Measurements from ENCODE around the gene CIITA.
"Not testable (repeated sequence)": the region's sequence is repeated elsewhere in the genome, so short reads cannot be mapped to it uniquely, and the experiment has no call there.

Gene CIITA

GRCh38 chr16:10923146-10923649 is 46.2 kb downstream of the CIITA start:
- TF ChIP-seq, protein P1, sequence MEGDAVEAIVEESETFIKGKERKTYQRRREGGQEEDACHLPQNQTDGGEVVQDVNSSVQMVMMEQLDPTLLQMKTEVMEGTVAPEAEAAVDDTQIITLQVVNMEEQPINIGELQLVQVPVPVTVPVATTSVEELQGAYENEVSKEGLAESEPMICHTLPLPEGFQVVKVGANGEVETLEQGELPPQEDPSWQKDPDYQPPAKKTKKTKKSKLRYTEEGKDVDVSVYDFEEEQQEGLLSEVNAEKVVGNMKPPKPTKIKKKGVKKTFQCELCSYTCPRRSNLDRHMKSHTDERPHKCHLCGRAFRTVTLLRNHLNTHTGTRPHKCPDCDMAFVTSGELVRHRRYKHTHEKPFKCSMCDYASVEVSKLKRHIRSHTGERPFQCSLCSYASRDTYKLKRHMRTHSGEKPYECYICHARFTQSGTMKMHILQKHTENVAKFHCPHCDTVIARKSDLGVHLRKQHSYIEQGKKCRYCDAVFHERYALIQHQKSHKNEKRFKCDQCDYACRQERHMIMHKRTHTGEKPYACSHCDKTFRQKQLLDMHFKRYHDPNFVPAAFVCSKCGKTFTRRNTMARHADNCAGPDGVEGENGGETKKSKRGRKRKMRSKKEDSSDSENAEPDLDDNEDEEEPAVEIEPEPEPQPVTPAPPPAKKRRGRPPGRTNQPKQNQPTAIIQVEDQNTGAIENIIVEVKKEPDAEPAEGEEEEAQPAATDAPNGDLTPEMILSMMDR (IDR thresholded peaks at IDR 0.05; ENCODE audit: extremely low read depth, missing control alignments) = no peak
- DNase-seq (ENCODE audit: low spot score) = no peak

DNA sequence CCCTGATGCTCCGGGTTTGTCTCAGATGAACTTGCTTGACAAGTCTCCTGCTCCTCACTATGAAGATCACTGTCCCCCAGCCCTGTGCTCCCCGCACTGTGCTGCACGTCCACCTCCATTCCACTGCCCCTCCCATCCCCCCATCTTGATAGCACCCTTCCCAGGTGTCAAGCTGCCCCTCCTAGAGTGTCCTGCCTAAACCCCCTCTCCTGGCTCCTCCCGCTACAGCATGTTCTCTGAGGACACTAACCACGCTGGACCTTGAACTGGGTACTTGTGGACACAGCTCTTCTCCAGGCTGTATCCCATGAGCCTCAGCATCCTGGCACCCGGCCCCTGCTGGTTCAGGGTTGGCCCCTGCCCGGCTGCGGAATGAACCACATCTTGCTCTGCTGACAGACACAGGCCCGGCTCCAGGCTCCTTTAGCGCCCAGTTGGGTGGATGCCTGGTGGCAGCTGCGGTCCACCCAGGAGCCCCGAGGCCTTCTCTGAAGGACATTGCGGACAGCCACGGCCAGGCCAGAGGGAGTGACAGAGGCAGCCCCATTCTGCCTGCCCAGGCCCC is 46.7 kb downstream of the CIITA start:
- no peak for DNase-seq (ENCODE audit: low spot score)
- TF ChIP-seq, protein P1 (IDR thresholded peaks at IDR 0.05; ENCODE audit: extremely low read depth, missing control alignments) = no peak

GRCh38 chr16:10925285-10925684 is 48.3 kb downstream of the CIITA start:
- DNase-seq (ENCODE audit: low spot score) = not testable (repeated sequence)

DNA sequence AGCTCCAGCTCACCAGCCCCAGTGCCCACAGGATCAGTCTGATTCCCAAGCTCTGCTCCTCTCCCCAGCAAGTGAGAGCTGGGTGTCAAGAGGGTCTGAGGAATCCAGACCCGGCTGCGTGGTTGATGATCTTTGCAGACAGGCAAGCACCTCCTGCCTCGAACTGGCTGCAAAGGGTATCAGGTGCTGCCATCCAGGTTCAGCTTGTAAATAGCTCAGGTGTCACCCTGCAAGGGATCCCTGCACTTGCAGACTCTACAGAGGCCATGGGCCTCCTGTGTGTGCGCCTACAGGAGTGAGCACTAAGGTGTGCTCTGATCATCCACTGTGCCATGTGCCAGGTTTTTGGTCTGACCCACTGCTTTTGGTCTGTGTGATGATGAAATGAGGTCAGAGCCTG is 49.1 kb downstream of the CIITA start:
- TF ChIP-seq, protein P1 (IDR thresholded peaks at IDR 0.05; ENCODE audit: extremely low read depth, missing control alignments) = no peak
- no peak for DNase-seq (ENCODE audit: low spot score)

- DNase-seq (ENCODE audit: low spot score) = no peak
- TF ChIP-seq, protein P1 (IDR thresholded peaks at IDR 0.05; ENCODE audit: extremely low read depth, missing control alignments) = no peak
These were observed 49.9 kb downstream of the CIITA start for GRCh38 chr16:10926867-10927266.

DNA sequence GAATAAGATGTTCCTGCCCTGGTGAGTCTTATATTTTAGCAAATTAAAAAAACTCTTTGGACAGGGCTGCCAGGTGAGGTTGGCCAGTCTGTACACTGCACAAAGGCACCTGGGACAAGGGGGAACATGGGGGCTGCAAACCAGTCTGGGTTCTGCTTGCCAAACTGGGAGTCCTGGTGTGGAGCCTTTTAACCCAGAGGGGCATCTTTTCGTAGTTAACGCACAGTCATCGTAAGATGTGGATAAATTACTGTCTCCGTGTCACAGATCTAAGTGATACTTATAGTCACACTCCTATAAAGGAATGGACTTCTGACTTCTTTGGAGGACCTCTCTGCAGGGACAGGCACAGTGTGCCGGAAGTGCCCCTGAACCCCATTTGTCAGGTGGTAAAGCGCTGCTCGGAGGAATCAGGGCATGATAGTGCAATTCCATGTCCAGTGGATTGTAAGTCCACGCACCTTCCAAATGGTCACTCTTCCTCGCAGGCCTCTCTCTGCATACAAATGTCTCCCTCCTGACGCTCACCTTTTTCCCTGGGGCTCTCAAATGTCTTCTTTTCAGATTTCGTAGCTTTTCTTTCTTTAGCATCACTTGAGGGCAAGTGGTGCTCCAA is 50.6 kb downstream of the CIITA start:
- no peak for DNase-seq (ENCODE audit: low spot score)
- TF ChIP-seq, protein P1 (IDR thresholded peaks at IDR 0.05; ENCODE audit: extremely low read depth, missing control alignments) = no peak

DNA sequence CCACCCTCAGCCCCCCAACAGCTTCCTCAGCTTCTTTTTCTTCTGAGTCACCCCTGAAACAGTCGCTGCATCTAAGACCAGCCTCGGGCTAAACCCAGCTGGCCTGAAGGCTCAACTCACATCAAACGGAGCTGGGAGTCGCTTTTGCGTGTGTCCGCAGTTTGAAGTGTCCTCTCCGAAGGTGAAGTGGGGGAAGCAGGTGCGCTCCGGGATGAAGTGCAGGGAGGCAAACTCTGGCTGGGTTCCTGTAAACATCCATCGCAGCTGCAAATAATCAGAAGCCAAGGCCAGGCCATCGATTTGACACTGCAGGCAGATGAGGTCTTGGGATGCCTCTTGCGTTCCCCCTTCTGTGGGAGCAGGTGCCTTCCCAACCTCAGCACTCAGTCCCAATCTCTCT is 52.1 kb downstream of the CIITA start:
- DNase-seq (ENCODE audit: low spot score) = not testable (repeated sequence)

- TF ChIP-seq, protein P1 (IDR thresholded peaks at IDR 0.05; ENCODE audit: extremely low read depth, missing control alignments) = no peak
These were observed 53.1 kb downstream of the CIITA start for GRCh38 chr16:10929853-10930754.

More at GRCh38 chr16:10929853-10930754, 53.1 kb downstream of the CIITA start:
- no peak for DNase-seq (ENCODE audit: low spot score)
